Measurements from ENCODE around the gene IL1RAPL1.

IL1RAPL1 gene

DNA sequence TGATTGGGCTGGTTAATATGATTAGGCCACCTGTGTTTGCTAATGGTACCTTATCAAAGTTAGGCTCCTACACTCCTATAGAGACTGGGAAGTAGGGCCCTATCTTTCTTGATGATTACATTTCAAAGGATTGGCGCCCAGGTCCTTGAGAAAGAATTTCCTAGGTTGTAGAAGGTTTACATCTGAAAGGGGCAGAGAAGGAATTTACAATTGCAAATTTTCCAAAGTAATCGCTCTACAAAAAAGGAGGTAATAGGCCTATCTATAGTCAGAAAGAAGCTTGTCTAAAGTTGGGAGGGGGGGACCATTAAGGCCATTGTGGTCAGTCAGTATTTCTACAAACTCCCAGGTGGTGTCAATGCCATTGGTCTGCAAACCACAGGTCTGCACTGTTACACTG, 638.4 kb downstream of the IL1RAPL1 start:
- no peak overlapping the region for H3K27ac ChIP-seq (ENCODE audit: low read depth, low read length)
- H4K20me1 ChIP-seq (ENCODE audit: low read depth, low read length), result no peaks in the 10 kb centered on the region
- H3K9me3 ChIP-seq (ENCODE audit: insufficient read depth, low read length), result no peaks in the 10 kb centered on the region
- no peaks in the 10 kb centered on the region for H3K36me3 ChIP-seq (ENCODE audit: low read length)
- no peak for TF ChIP-seq EZH2phosphoT487 (conservative IDR thresholded peaks at IDR 0.05; ENCODE audit: low read length)
- TF ChIP-seq, protein P1, sequence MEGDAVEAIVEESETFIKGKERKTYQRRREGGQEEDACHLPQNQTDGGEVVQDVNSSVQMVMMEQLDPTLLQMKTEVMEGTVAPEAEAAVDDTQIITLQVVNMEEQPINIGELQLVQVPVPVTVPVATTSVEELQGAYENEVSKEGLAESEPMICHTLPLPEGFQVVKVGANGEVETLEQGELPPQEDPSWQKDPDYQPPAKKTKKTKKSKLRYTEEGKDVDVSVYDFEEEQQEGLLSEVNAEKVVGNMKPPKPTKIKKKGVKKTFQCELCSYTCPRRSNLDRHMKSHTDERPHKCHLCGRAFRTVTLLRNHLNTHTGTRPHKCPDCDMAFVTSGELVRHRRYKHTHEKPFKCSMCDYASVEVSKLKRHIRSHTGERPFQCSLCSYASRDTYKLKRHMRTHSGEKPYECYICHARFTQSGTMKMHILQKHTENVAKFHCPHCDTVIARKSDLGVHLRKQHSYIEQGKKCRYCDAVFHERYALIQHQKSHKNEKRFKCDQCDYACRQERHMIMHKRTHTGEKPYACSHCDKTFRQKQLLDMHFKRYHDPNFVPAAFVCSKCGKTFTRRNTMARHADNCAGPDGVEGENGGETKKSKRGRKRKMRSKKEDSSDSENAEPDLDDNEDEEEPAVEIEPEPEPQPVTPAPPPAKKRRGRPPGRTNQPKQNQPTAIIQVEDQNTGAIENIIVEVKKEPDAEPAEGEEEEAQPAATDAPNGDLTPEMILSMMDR (IDR thresholded peaks at IDR 0.05; ENCODE audit: insufficient read depth, low read length, poor library complexity, severe bottlenecking), result no peak
- H3K4me3 ChIP-seq (ENCODE audit: insufficient read depth, low read length, poor library complexity, severe bottlenecking), result no peak overlapping the region
- H3K27me3 ChIP-seq (ENCODE audit: low read length), result no peaks in the 10 kb centered on the region
- H3K9me2 ChIP-seq (replicated peaks; ENCODE audit: insufficient read depth, low read length), result no peaks in the 10 kb centered on the region
- no peak overlapping the region for H2AFZ ChIP-seq (ENCODE audit: low read depth, low read length, severe bottlenecking)
- no peak overlapping the region for H3K4me2 ChIP-seq (ENCODE audit: low read depth, low read length, poor library complexity, severe bottlenecking)
- H3K9ac ChIP-seq (ENCODE audit: low read length), result no peak overlapping the region
- no peaks in the 10 kb centered on the region for H3K79me2 ChIP-seq (ENCODE audit: insufficient read depth, low read length)
- H3F3A ChIP-seq (ENCODE audit: insufficient read depth), result no peaks in the 10 kb centered on the region

DNA sequence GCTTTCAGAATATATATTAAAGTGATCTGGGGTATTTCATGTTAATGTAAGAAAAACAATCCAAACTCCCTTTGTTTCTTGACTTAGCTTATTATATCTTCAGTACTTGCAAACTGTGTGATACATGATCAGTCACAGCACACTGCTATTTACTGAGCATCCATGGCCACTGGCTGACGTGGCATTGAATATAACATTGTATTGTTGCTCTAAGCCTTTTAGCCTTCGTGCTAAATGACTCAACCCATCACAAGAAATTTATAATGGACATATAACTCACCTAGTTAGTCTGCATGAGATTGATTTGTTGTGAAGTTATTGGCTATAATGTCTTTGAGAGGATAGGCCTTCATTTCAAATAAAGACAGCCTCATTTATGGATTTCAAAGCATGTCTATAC, 642.6 kb downstream of the IL1RAPL1 start:
- Histone ChIP-seq H3K9ac (ENCODE audit: low read length) (no peak overlapping the region), H4K20me1 (ENCODE audit: low read depth, low read length) (no peaks in the 10 kb centered on the region), H2AFZ (ENCODE audit: low read depth, low read length, severe bottlenecking) (no peak overlapping the region), H3K9me2 (replicated peaks; ENCODE audit: insufficient read depth, low read length) (no peaks in the 10 kb centered on the region), H3K27ac (ENCODE audit: low read depth, low read length) (no peak overlapping the region), H3K4me2 (ENCODE audit: low read depth, low read length, poor library complexity, severe bottlenecking) (no peak overlapping the region), H3K27me3 (ENCODE audit: low read length) (no peaks in the 10 kb centered on the region), H3K9me3 (ENCODE audit: insufficient read depth, low read length) (no peaks in the 10 kb centered on the region), H3K36me3 (ENCODE audit: low read length) (no peaks in the 10 kb centered on the region), H3K4me3 (ENCODE audit: insufficient read depth, low read length, poor library complexity, severe bottlenecking) (no peak overlapping the region), H3F3A (ENCODE audit: insufficient read depth) (no peaks in the 10 kb centered on the region), H3K79me2 (ENCODE audit: insufficient read depth, low read length) (no peaks in the 10 kb centered on the region)
- TF ChIP-seq EZH2phosphoT487 (conservative IDR thresholded peaks at IDR 0.05; ENCODE audit: low read length), result no peak
- TF ChIP-seq, protein P1 (IDR thresholded peaks at IDR 0.05; ENCODE audit: insufficient read depth, low read length, poor library complexity, severe bottlenecking), result no peak

DNA sequence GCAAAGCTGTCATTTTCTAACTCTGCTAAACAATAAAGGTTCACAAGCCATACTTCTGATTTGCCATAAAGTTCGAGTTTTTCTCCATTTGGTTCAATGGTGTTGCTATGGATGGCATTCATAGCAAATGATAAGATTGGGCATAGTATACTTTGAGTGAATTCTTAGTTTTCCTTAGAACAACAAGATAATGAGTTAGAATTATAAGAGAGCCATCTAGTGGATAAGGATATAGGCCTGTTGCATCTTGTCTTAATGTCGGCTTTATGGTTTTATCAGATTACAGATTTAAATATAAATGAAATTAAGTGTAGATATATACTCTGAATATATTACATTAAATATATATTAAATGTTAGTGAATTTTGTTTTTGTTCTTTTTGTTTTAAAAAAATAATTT, 644.6 kb downstream of the IL1RAPL1 start:
- TF ChIP-seq, protein P1 (IDR thresholded peaks at IDR 0.05; ENCODE audit: insufficient read depth, low read length, poor library complexity, severe bottlenecking), result no peak
- no peak for TF ChIP-seq EZH2phosphoT487 (conservative IDR thresholded peaks at IDR 0.05; ENCODE audit: low read length)
- Histone ChIP-seq H3K36me3 (ENCODE audit: low read length) (no peaks in the 10 kb centered on the region), H3F3A (ENCODE audit: insufficient read depth) (no peaks in the 10 kb centered on the region), H3K4me2 (ENCODE audit: low read depth, low read length, poor library complexity, severe bottlenecking) (no peak overlapping the region), H3K9me2 (replicated peaks; ENCODE audit: insufficient read depth, low read length) (no peaks in the 10 kb centered on the region), H4K20me1 (ENCODE audit: low read depth, low read length) (no peaks in the 10 kb centered on the region), H2AFZ (ENCODE audit: low read depth, low read length, severe bottlenecking) (no peak overlapping the region), H3K79me2 (ENCODE audit: insufficient read depth, low read length) (no peaks in the 10 kb centered on the region), H3K27me3 (ENCODE audit: low read length) (no peaks in the 10 kb centered on the region), H3K9me3 (ENCODE audit: insufficient read depth, low read length) (no peaks in the 10 kb centered on the region), H3K27ac (ENCODE audit: low read depth, low read length) (no peak overlapping the region), H3K4me3 (ENCODE audit: insufficient read depth, low read length, poor library complexity, severe bottlenecking) (no peak overlapping the region), H3K9ac (ENCODE audit: low read length) (no peak overlapping the region)
